ENCODE data around the gene DCLRE1A.

DCLRE1A gene

GRCh38 chr10:113854761-113855588 is 1.1 kb upstream of the DCLRE1A start:
- TF ChIP-seq EZH2 (IDR thresholded peaks at IDR 0.05; ENCODE audit: borderline replicate concordance, low read depth, low read length, severe bottlenecking) (no peak), CTCF (IDR thresholded peaks at IDR 0.05; ENCODE audit: borderline replicate concordance, extremely low read depth, low read length, poor library complexity, severe bottlenecking) (peak; percentile 31)
- peak overlapping the region; percentile 87 to 94 for H3K4me3 ChIP-seq (ENCODE audit: low read depth in 1 of 2, low read length in 2 of 2)
- H3K4me1 ChIP-seq (ENCODE audit: insufficient read depth, low read length) = peaks cover 66% of the 10 kb centered on the region
- peaks cover 51% of the 10 kb centered on the region for H3K79me2 ChIP-seq (ENCODE audit: insufficient read depth, low read length)
- DNase-seq (peak; percentile 71), ATAC-seq (ENCODE audit: insufficient read depth, low read depth) (peak; percentile 63)
- peak overlapping the region; percentile 99 for H3K27ac ChIP-seq (ENCODE audit: low read length)
- H3K9ac ChIP-seq (ENCODE audit: low read depth, low read length) = peak overlapping the region; percentile 97
- H3K36me3 ChIP-seq (ENCODE audit: insufficient read depth, low read length) = peaks cover 19% of the 10 kb centered on the region
- H4K20me1 ChIP-seq (ENCODE audit: insufficient read depth, low read length) = no peaks in the 10 kb centered on the region
- H3K27me3 ChIP-seq (ENCODE audit: insufficient read depth, low read length, poor library complexity) = no peaks in the 10 kb centered on the region
- peak overlapping the region; percentile 71 for H3K4me2 ChIP-seq (ENCODE audit: insufficient read depth, low read length)
- peak overlapping the region; percentile 98 for H2AFZ ChIP-seq (ENCODE audit: low read depth, low read length)
- H3K9me3 ChIP-seq (ENCODE audit: insufficient read depth, low read length, severe bottlenecking) = no peaks in the 10 kb centered on the region

GRCh38 chr10:113853578-113854012 is 287 bp downstream of the DCLRE1A start:
- Histone ChIP-seq H3K4me2 (ENCODE audit: insufficient read depth, low read length) (peak overlapping the region; percentile 71), H2AFZ (ENCODE audit: low read depth, low read length) (peak overlapping the region; percentile 98), H3K4me3 (ENCODE audit: low read depth in 1 of 2, low read length in 2 of 2) (peak overlapping the region; percentile 87 to 94; a peak in 3 of 4 replicates), H3K79me2 (ENCODE audit: insufficient read depth, low read length) (peaks cover 46% of the 10 kb centered on the region), H3K9me3 (ENCODE audit: insufficient read depth, low read length, severe bottlenecking) (no peaks in the 10 kb centered on the region), H3K9ac (ENCODE audit: low read depth, low read length) (peak overlapping the region; percentile 97), H3K27me3 (ENCODE audit: insufficient read depth, low read length, poor library complexity) (no peaks in the 10 kb centered on the region), H3K27ac (ENCODE audit: low read length) (peak overlapping the region; percentile 99), H3K36me3 (ENCODE audit: insufficient read depth, low read length) (peaks cover 9% of the 10 kb centered on the region), H4K20me1 (ENCODE audit: insufficient read depth, low read length) (no peaks in the 10 kb centered on the region), H3K4me1 (ENCODE audit: insufficient read depth, low read length) (peaks cover 79% of the 10 kb centered on the region)
- ATAC-seq (ENCODE audit: insufficient read depth, low read depth) (no peak), DNase-seq (no peak)
- TF ChIP-seq CTCF (IDR thresholded peaks at IDR 0.05; ENCODE audit: borderline replicate concordance, extremely low read depth, low read length, poor library complexity, severe bottlenecking) (no peak), EZH2 (IDR thresholded peaks at IDR 0.05; ENCODE audit: borderline replicate concordance, low read depth, low read length, severe bottlenecking) (no peak)

DNA sequence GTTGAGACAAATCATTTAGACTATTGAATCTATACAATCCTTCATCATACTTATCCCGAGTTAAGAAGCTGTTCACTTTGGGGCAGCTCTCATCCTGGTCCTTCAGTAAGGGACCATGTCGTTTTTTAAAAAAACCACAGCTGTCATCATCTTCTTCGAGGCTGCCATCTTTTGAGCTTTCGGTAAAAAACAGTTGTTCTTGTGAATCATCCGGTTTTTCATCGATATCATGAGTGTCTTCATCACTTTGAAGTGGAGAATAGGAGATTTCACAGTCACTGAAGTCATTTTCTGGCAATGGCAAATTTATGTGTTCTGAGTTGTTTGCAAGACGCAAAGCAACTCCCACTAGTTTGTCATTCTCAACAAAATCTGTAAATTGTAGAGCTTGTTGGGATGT is 3.9 kb downstream of the DCLRE1A start:
- Histone ChIP-seq H3K9me3 (ENCODE audit: insufficient read depth, low read length, severe bottlenecking) (no peaks in the 10 kb centered on the region), H3K27ac (ENCODE audit: low read length) (no peak overlapping the region), H3K4me1 (ENCODE audit: insufficient read depth, low read length) (peaks cover 60% of the 10 kb centered on the region), H3K4me3 (ENCODE audit: low read depth in 1 of 2, low read length in 2 of 2) (no peak overlapping the region), H4K20me1 (ENCODE audit: insufficient read depth, low read length) (no peaks in the 10 kb centered on the region), H3K27me3 (ENCODE audit: insufficient read depth, low read length, poor library complexity) (no peaks in the 10 kb centered on the region), H3K4me2 (ENCODE audit: insufficient read depth, low read length) (peak overlapping the region; percentile 14; the same call in 1 of the 2 replicates), H2AFZ (ENCODE audit: low read depth, low read length) (no peak overlapping the region), H3K79me2 (ENCODE audit: insufficient read depth, low read length) (peaks cover 9% of the 10 kb centered on the region), H3K36me3 (ENCODE audit: insufficient read depth, low read length) (peaks cover 16% of the 10 kb centered on the region), H3K9ac (ENCODE audit: low read depth, low read length) (no peak overlapping the region)
- no peak for TF ChIP-seq EZH2 (IDR thresholded peaks at IDR 0.05; ENCODE audit: borderline replicate concordance, low read depth, low read length, severe bottlenecking)
- TF ChIP-seq CTCF (IDR thresholded peaks at IDR 0.05; ENCODE audit: borderline replicate concordance, extremely low read depth, low read length, poor library complexity, severe bottlenecking) = no peak
- DNase-seq = no peak
- no peak for ATAC-seq (ENCODE audit: insufficient read depth, low read depth)

Measured in DND-41 (cell line).